Keratinocyte (primary cell): ENCODE results near the gene ARHGAP28.

ENCODE experiments used
- CTCF ChIP-seq, 3 experiments: IDR thresholded peaks in 1 of 3; conservative IDR thresholded peaks in 1 of 3; optimal IDR thresholded peaks in 1 of 3; 2 replicates in 2 of 3; 3 replicates in 1 of 3; pipeline versions ENCODE3 to v1.5.1; 2011; ENCODE audit warnings: low read length in 3 of 3, mild to moderate bottlenecking in 3 of 3, moderate library complexity in 2 of 3, control low read depth in 1 of 3, inconsistent platforms in 1 of 3; ENCODE audit not compliant: insufficient read depth in 2 of 3; ENCODE audit errors: extremely low read depth in 1 of 3
- EZH2 ChIP-seq: IDR thresholded peaks from one replicate; pipeline ENCODE4 v1.6.1; 2012; ENCODE audit warnings: inconsistent platforms, mild to moderate bottlenecking, low read length, moderate library complexity

GRCh38 chr18:6865251-6865650 lies 135.7 kb downstream of the ARHGAP28 start:
- TF ChIP-seq CTCF (optimal IDR thresholded peaks at IDR 0.05 in 1 of 3, IDR thresholded peaks at IDR 0.05 in 1 of 3, conservative IDR thresholded peaks at IDR 0.05 in 1 of 3; ENCODE audit: extremely low read depth in 1 of 3, insufficient read depth in 2 of 3, low read length in 3 of 3): no peak
- TF ChIP-seq EZH2: no peak
